Umbilical cord (tissue), 2 donors: ENCODE results near the gene RTKN. TPM values are rescaled to one million over a fixed set of nuclear protein-coding genes. Genes with fewer than 3 reads are reported as not detected.

Experiments used
- DNase-seq: peaks from one replicate; pipeline ENCODE4 v3.0.0-alpha.2; 2015; ENCODE audit warnings: low spot score
- total RNA-seq: library from RNA; depleted of rRNA; stranded (reverse); fragments of >200 nt; gene quantifications from one replicate; pipeline ENCODE4 v1.2.3, GENCODE V29; 2014; ENCODE audit warnings: low replicate concordance; ENCODE audit not compliant: insufficient read depth

The RTKN gene
- total RNA-seq, 1 donor from 2014 or later, result 17.3 TPM

GRCh38 chr2:74417763-74418162, 24.0 kb downstream of the RTKN start:
- no peak for DNase-seq

DNA sequence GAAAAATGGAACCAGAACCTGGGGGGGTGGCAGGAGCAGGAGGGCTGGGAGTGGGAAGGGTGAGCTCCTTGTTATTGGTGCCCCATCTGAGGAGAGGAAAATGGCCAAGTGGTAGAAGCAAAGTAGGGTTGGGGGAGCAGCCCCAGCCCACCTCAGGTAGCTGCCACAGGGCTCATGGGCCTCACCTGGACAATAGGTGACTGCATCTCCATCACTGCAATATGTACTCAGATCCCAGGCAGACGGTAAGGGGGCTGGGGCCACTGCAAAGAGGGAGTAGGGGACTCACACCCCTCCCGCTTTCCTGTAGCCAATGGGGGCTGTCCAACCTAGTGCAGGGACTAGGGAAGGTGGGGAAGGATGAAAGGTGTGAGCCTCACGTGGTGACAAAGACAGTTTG, 24.5 kb downstream of the RTKN start:
- no peak for DNase-seq

DNA sequence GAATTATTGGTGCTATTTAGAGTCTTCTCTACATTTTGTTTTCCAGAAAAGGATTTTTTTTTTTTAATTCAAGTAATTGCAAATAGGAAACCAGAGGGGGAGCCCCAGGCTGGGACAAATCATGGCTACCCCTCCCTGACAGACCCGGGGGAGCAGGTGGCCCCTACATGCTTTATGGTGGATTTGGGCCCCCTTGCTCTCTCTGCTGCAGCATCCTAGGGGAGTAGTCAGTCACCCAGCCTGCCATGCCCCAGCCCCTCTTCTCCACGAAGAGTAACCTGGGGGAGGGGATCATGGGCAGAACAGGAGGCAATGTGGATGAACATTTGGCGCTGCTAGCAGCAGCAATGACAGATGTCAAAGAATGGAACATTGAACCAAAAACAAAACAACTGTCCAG, 25.0 kb downstream of the RTKN start:
- DNase-seq, result no peak

- peak; percentile 42 for DNase-seq
Measured at GRCh38 chr2:74415762-74416395, 25.9 kb downstream of the RTKN start.

- DNase-seq, result peak; percentile 82
Measured at GRCh38 chr2:74414881-74415761, 26.6 kb downstream of the RTKN start.

- no peak for DNase-seq
Measured at GRCh38 chr2:74414441-74414840, 27.3 kb downstream of the RTKN start.

- DNase-seq, result peak; percentile 48
Measured at GRCh38 chr2:74413001-74413698, 28.6 kb downstream of the RTKN start.

DNA sequence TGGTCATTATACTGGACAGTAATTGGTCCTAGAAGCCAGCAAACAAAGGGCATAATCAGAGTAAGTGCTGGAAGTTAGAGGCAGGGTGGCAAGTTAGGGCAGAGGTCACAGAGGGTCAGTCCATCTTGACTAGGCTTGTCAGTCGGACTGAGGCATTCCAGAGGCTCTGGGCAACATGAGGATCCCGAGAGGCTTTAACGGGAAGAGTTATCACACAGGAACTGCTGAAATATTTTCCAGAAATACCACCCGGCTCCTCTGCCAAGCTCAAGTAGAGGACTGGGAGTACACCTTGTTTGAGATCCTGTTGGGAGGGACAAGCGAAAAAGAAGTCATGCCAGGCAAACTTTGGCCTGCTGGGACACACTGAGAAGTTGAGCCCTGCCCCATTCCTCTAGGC, 34.1 kb downstream of the RTKN start:
- no peak for DNase-seq

- no peak for DNase-seq
Measured at GRCh38 chr2:74406035-74406434, 35.7 kb downstream of the RTKN start.

GRCh38 chr2:74401891-74402290, 39.8 kb downstream of the RTKN start:
- DNase-seq, result no peak

- no peak for DNase-seq
Measured at GRCh38 chr2:74399785-74400184, 42.0 kb downstream of the RTKN start.

- no peak for DNase-seq
Measured at GRCh38 chr2:74396149-74396548, 45.6 kb downstream of the RTKN start.

- DNase-seq, result no peak
Measured at GRCh38 chr2:74393525-74393924, 48.2 kb downstream of the RTKN start.

GRCh38 chr2:74392449-74392743, 49.3 kb downstream of the RTKN start:
- no peak for DNase-seq

GRCh38 chr2:74391580-74392448, 49.9 kb downstream of the RTKN start:
- DNase-seq, result peak; percentile 93

GRCh38 chr2:74391209-74391579, 50.5 kb downstream of the RTKN start:
- peak; percentile 30 for DNase-seq

- no peak for DNase-seq
Measured at GRCh38 chr2:74390606-74391005, 51.1 kb downstream of the RTKN start.

DNA sequence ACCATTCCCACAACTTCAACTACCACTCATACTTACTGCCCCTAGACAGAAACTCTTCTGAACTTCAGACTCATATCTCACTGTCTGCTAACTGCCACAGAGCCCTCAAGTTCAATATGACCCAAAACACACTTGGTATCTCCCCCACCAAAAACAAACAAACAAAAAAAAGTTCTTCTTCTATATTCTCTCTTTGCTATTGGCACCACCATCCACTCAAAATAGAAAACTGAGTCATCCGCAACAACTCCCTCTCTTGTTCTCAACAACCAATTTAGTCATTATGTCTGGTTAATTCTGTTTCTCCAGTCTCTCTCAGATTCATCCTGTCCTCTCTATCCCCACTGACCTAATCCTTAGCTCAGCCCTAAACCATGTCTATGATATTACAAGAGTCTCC, 54.4 kb downstream of the RTKN start:
- DNase-seq, result no peak

- DNase-seq, result no peak
Measured at GRCh38 chr2:74385396-74385795, 56.3 kb downstream of the RTKN start.

DNA sequence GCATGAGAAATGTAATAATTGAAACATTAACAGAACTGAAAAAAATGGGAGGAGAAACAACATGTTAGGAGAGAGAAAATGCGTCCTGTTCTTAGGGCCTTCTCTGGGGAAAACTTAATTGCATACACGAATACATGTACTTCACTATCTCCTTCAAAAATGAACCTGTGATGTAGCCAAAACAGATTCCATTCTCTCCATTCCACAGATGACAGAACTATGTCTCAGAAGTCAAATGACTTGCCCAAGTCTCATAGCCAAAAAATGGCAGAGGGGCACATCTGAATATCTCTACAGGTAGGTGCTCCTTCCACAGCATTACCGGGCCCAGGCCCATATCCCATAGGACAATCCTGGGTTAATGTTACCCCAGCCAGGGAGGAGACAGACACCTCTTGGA, 57.7 kb downstream of the RTKN start:
- DNase-seq, result no peak

DNA sequence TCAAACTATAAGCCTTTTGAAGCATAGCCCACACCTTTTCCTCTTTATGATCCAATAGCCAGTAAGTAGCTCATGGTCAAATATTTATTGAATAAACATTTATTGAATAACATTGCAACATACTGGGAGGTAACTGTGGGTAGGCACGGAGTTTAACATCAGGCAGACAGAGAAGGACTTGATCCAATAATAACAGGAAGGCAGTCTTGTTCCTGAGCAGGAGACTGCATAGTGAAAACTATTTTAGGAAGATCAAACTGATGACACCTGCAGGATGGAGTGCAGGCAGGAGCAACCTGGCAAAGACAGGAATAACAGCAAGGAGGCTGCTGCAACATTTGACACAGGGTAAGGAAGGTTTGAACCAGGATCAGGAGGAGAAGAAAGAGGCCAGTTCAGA, 58.5 kb downstream of the RTKN start:
- no peak for DNase-seq

- DNase-seq, result no peak
Measured at GRCh38 chr2:74381751-74382150, 60.0 kb downstream of the RTKN start.
